ENCODE data around the gene RHBDF1. TPM values are rescaled to one million over a fixed set of nuclear protein-coding genes. Genes with fewer than 3 reads are reported as not detected.

The RHBDF1 gene
- polyA plus RNA-seq, 1 donor from 2014 or later, result 0.21 TPM

GRCh38 chr16:35678-36305 is 36.6 kb downstream of the RHBDF1 start:
- H3K9me2 ChIP-seq (ENCODE audit: insufficient read depth, low read length), result no peaks in the 10 kb centered on the region
- no peaks in the 10 kb centered on the region for H3K9me3 ChIP-seq (ENCODE audit: low read length)
- H3K27me3 ChIP-seq (ENCODE audit: insufficient read depth, low read depth, low read length), result no peaks in the 10 kb centered on the region
- no peaks in the 10 kb centered on the region for H3K79me2 ChIP-seq (replicated peaks; ENCODE audit: insufficient read depth, low read length)
- no peak overlapping the region for H3K4me2 ChIP-seq (ENCODE audit: low read length)
- no peaks in the 10 kb centered on the region for H4K20me1 ChIP-seq (ENCODE audit: insufficient read depth)
- TF ChIP-seq RAD21 (conservative IDR thresholded peaks at IDR 0.05), result no peak
- no peak for TF ChIP-seq TAF1 (IDR thresholded peaks at IDR 0.05; ENCODE audit: low read depth)
- TF ChIP-seq SMC3 (conservative IDR thresholded peaks at IDR 0.05; ENCODE audit: poor library complexity), result no peak
- no peak for TF ChIP-seq POLR2AphosphoS5 (IDR thresholded peaks at IDR 0.05)
- TF ChIP-seq MXI1 (conservative IDR thresholded peaks at IDR 0.05; ENCODE audit: poor library complexity, severe bottlenecking), result no peak
- no peak for TF ChIP-seq EP300 (conservative IDR thresholded peaks at IDR 0.05; ENCODE audit: poor library complexity, severe bottlenecking)
- TF ChIP-seq EZH2 (IDR thresholded peaks at IDR 0.05; ENCODE audit: borderline replicate concordance, insufficient read depth, low read length, poor library complexity, severe bottlenecking), result no peak
- no peak for TF ChIP-seq REST (IDR thresholded peaks at IDR 0.05; ENCODE audit: borderline replicate concordance)
- H3F3A ChIP-seq (ENCODE audit: insufficient read depth, low read length, poor library complexity, severe bottlenecking), result no peaks in the 10 kb centered on the region
- no peak overlapping the region for H3K27ac ChIP-seq (ENCODE audit: low read length)
- no peak overlapping the region for H3K9ac ChIP-seq (ENCODE audit: low read length)
- no peak overlapping the region for H3K4me3 ChIP-seq (ENCODE audit: low read length)
- H3K36me3 ChIP-seq (ENCODE audit: insufficient read depth, low read length), result no peaks in the 10 kb centered on the region
- no peak overlapping the region for H2AFZ ChIP-seq (ENCODE audit: low read depth, low read length)

GRCh38 chr16:35011-35677 is 37.3 kb downstream of the RHBDF1 start:
- Histone ChIP-seq H3K4me3 (ENCODE audit: low read length) (no peak overlapping the region), H3K27ac (ENCODE audit: low read length) (no peak overlapping the region), H3K9ac (ENCODE audit: low read length) (no peak overlapping the region), H4K20me1 (ENCODE audit: insufficient read depth) (no peaks in the 10 kb centered on the region), H3K4me2 (ENCODE audit: low read length) (no peak overlapping the region), H3K9me2 (ENCODE audit: insufficient read depth, low read length) (no peaks in the 10 kb centered on the region), H2AFZ (ENCODE audit: low read depth, low read length) (no peak overlapping the region), H3K36me3 (ENCODE audit: insufficient read depth, low read length) (no peaks in the 10 kb centered on the region), H3K79me2 (replicated peaks; ENCODE audit: insufficient read depth, low read length) (no peaks in the 10 kb centered on the region), H3K9me3 (ENCODE audit: low read length) (no peaks in the 10 kb centered on the region), H3K27me3 (ENCODE audit: insufficient read depth, low read depth, low read length) (no peaks in the 10 kb centered on the region), H3F3A (ENCODE audit: insufficient read depth, low read length, poor library complexity, severe bottlenecking) (no peaks in the 10 kb centered on the region)
- no peak for TF ChIP-seq REST (IDR thresholded peaks at IDR 0.05; ENCODE audit: borderline replicate concordance)
- TF ChIP-seq RAD21 (conservative IDR thresholded peaks at IDR 0.05), result no peak
- TF ChIP-seq MXI1 (conservative IDR thresholded peaks at IDR 0.05; ENCODE audit: poor library complexity, severe bottlenecking), result no peak
- no peak for TF ChIP-seq POLR2AphosphoS5 (IDR thresholded peaks at IDR 0.05)
- no peak for TF ChIP-seq EZH2 (IDR thresholded peaks at IDR 0.05; ENCODE audit: borderline replicate concordance, insufficient read depth, low read length, poor library complexity, severe bottlenecking)
- TF ChIP-seq TAF1 (IDR thresholded peaks at IDR 0.05; ENCODE audit: low read depth), result no peak
- no peak for TF ChIP-seq EP300 (conservative IDR thresholded peaks at IDR 0.05; ENCODE audit: poor library complexity, severe bottlenecking)
- no peak for TF ChIP-seq SMC3 (conservative IDR thresholded peaks at IDR 0.05; ENCODE audit: poor library complexity)
- TF ChIP-seq CTCF (IDR thresholded peaks at IDR 0.05; ENCODE audit: poor library complexity, severe bottlenecking), result no peak
